Muscle of leg (tissue), 11 donors: ENCODE data around the gene KRT12. TPM values are rescaled to one million over a fixed set of nuclear protein-coding genes. Genes with fewer than 3 reads are reported as not detected.
"Not testable (repeated sequence)": the region's sequence is repeated elsewhere in the genome, so short reads cannot be mapped to it uniquely, and the experiment has no call there.

ENCODE experiments used
- DNase-seq: peaks from one replicate; pipeline ENCODE4 v3.0.0; 2013
- H3K27ac ChIP-seq: one replicate; pipeline ENCODE4 v1.5.1; 2013; ENCODE audit warnings: mild to moderate bottlenecking, low read length, control low read depth
- H3K27me3 ChIP-seq: one replicate; pipeline ENCODE4 v1.6.1; 2013; ENCODE audit warnings: low read length; ENCODE audit not compliant: control insufficient read depth, insufficient read depth
- H3K36me3 ChIP-seq: one replicate; pipeline ENCODE4 v1.6.1; 2013; ENCODE audit warnings: low read length; ENCODE audit not compliant: control insufficient read depth, insufficient read depth
- H3K4me1 ChIP-seq: one replicate; pipeline ENCODE4 v1.6.1; 2013; ENCODE audit warnings: low read length; ENCODE audit not compliant: control insufficient read depth, insufficient read depth
- H3K4me3 ChIP-seq: one replicate; pipeline ENCODE4 v1.5.1; 2013; ENCODE audit warnings: low read length, control low read depth
- H3K9me3 ChIP-seq: replicated peaks from 2 replicates; pipeline ENCODE4 v1.6.1; 2013; ENCODE audit warnings: low read depth, low read length; ENCODE audit not compliant: control insufficient read depth
- WGBS: methylation state at CpG from one replicate; pipeline ENCODE4 v1.1.5; 2013; ENCODE audit warnings: missing lambda C conversion rate; ENCODE audit not compliant: insufficient coverage; 5-methylcytosine and 5-hydroxymethylcytosine counted together
- polyA plus RNA-seq, 8 donors: library from polyadenylated mRNA; unstranded; fragments of 120-200 nt; gene quantifications; one replicate each; pipeline versions ENCODE4 v1.2.1 to v1.2.3, GENCODE V29; 2013; ENCODE audit warnings: inconsistent platforms in 1 of 8, low replicate concordance in 1 of 8; ENCODE audit not compliant: insufficient read length in 8 of 8, insufficient read depth in 1 of 8
- total RNA-seq: library from RNA; stranded (reverse); fragments of 120-200 nt; gene quantifications from one replicate; pipeline ENCODE4 v1.2.4, GENCODE V29; 2013

The KRT12 gene
- total and polyA plus RNA-seq, 9 donors, result 0.14 to 1.2 (median 0.22) TPM; not detected in 1

DNA sequence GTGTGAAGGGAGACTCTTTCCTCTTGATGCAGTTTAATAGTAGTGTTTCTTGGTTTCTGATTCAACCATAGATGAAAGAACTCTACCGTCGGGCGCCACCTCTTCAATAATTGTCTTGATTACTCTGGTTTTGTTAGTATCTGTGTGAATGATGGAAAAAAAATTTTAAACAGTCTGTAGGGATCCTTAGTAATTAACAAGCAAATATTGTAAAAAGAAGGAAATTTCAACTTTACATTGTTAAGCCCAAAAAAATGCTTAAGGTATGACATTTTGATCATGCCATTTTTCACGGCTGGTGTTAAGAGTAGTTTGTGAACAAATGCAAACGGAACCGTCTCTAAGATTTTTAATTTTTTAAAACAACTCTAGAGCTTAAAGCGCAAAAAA is 48.7 kb downstream of the KRT12 start:
- Histone ChIP-seq H3K36me3 (peaks cover 7% of the 10 kb centered on the region), H3K4me1 (peaks cover 2% of the 10 kb centered on the region), H3K27ac (peak overlapping the region; percentile 86), H3K27me3 (no peaks in the 10 kb centered on the region), H3K9me3 (no peaks in the 10 kb centered on the region), H3K4me3 (peak overlapping the region; percentile 71)
- WGBS, result 0% methylated on average over 1 of the region's 7 CpGs
- DNase-seq, result no peak

DNA sequence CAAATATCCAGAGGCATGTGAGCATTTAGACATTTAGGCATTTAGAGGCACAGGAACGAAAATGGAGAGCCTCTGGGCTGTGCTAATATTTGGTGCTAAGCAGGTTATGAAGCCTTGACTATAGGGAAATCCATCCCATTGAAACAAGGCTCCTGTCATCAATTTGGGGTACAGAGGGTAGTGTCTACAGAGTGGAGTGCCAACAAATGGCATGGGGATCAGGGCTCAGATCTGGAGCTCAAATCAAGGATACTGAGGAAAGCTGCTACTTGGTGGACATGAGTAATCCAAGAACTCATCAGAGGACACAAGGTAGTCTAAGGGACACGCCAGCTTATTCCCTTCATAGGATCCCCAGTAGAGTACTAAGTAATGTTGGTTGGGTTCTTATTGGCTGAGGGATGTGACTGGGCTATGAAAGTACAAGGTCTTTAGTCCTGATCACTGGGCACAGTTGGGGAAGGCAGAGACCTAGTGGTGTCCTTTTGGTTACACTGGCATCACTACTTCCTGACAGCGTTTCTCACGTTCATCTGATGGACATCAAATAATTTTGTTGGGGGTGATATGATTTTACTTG is 49.8 kb downstream of the KRT12 start:
- no peak overlapping the region for H3K27ac ChIP-seq
- peaks cover 7% of the 10 kb centered on the region for H3K36me3 ChIP-seq
- H3K9me3 ChIP-seq, result no peaks in the 10 kb centered on the region
- peaks cover 2% of the 10 kb centered on the region for H3K4me1 ChIP-seq
- no peak for DNase-seq
- H3K4me3 ChIP-seq, result no peak overlapping the region
- WGBS, result 82% methylated on average over 1 of the region's 4 CpGs
- peaks cover 2% of the 10 kb centered on the region for H3K27me3 ChIP-seq

DNA sequence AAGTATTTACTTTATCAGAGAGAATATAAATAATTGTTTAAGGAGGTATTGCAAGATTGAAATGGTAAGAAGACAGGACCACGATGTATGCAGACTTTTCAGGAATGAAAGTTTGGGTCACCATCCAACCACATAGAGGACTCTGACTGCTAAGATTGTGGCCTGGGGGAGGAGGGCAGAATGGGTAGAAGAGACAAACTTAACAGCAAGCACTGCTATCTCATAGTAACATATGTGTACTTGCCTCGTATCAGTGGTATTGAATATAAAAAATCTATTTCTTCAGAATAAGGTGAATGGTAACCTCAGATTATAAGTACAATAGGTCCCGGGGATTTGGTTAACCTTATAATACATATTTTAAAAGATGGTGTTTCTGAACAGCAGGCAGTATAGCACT is 50.5 kb downstream of the KRT12 start:
- Histone ChIP-seq H3K9me3 (no peaks in the 10 kb centered on the region), H3K27ac (no peak overlapping the region), H3K36me3 (peaks cover 7% of the 10 kb centered on the region), H3K4me3 (no peak overlapping the region), H3K4me1 (peaks cover 2% of the 10 kb centered on the region), H3K27me3 (peaks cover 2% of the 10 kb centered on the region)
- no CpG with 5 or more reads among the region's 3 CpGs for WGBS
- DNase-seq, result no peak

DNA sequence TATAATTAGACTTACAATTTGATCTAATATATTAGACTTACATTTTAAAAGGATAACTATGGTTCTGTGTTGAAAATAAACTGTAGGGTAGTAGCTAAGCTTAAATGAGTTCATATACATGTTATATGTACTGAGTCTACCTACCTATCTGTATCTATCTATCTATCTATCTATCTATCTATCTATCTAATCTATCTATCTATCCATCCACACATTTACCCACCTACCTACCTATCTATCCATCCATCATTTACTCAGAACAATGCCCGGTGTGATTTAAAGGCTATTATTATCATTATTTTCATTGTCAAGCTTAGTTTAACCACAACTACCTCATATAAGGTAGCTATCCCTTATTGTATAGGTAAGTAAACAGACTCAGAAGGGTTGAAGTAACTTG is 51.6 kb downstream of the KRT12 start:
- H3K4me1 ChIP-seq, result peaks cover 2% of the 10 kb centered on the region
- no peaks in the 10 kb centered on the region for H3K9me3 ChIP-seq
- DNase-seq, result no peak
- no peak overlapping the region for H3K4me3 ChIP-seq
- H3K27me3 ChIP-seq, result peaks cover 2% of the 10 kb centered on the region
- no peak overlapping the region for H3K27ac ChIP-seq
- peaks cover 7% of the 10 kb centered on the region for H3K36me3 ChIP-seq
- no CpG with 5 or more reads among the region's 1 CpG for WGBS

DNA sequence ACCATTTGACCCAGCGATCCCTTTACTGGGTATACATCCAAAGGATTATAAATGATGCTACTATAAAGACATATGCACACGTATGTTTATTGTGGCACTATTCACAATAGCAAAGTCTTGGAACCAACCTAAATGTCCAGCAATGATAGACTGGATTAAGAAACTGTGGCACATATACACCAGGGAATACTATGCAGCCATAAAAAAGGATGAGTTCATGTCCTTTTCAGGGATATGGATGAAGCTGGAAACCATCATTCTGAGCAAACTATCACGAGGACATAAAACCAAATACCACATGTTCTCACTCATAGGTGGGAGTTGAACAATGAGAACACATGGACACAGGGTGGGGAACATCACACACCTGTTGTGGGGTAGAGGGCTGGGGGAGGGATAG is 52.4 kb downstream of the KRT12 start:
- not testable (repeated sequence) for H3K36me3 ChIP-seq, DNase-seq, H3K9me3 ChIP-seq, H3K27ac ChIP-seq, H3K4me1 ChIP-seq, H3K27me3 ChIP-seq, H3K4me3 ChIP-seq
- no CpG with 5 or more reads among the region's 3 CpGs for WGBS

DNA sequence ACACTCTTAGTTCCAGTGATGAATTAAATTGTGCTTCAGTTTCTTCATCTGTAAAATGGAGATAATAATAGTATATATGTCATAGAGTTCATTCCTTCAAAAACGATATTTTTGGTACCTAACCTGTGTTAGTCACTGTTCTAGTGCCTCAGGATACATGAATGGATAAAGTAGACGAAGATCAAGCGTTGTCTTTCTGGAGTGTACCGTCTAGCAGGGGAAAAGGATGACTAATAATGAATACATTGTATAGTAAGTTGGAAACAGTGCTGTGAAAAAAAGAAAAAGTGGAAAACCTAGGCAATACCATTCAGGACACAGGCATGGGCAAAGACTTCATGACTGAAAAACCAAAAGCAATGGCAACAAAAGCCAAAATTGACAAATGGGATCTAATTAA is 53.2 kb downstream of the KRT12 start:
- WGBS, result 100% methylated on average over 1 of the region's 4 CpGs

DNA sequence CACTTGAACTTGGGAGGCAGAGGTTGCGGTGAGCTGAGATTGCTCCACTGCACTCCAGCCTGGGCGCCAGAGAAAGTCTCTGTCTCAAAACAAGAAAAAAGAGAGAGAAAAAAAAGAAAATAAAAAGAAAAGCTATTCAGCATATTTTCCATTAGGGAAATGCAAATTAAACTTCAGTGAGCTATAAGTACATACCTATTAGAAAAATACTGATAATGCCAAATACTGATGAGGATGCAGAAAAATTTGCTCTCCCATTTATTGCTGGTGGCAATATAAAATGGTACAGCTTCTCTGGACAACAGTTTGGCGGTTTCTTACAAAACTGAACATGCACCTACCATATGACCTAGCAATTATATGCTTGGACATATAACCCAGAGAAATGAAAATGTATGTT is 54.4 kb downstream of the KRT12 start:
- Histone ChIP-seq H3K4me3 (no peak overlapping the region), H3K27me3 (peaks cover 2% of the 10 kb centered on the region), H3K9me3 (no peaks in the 10 kb centered on the region), H3K36me3 (peaks cover 7% of the 10 kb centered on the region), H3K27ac (no peak overlapping the region), H3K4me1 (no peaks in the 10 kb centered on the region)
- no CpG with 5 or more reads among the region's 3 CpGs for WGBS
- DNase-seq, result no peak

More for the DNA sequence above, 53.2 kb downstream of the KRT12 start:
- H3K9me3 ChIP-seq, result no peaks in the 10 kb centered on the region
- H3K36me3 ChIP-seq, result peaks cover 7% of the 10 kb centered on the region
- no peak overlapping the region for H3K4me3 ChIP-seq
- H3K27ac ChIP-seq, result no peak overlapping the region
- DNase-seq, result no peak
- no peaks in the 10 kb centered on the region for H3K4me1 ChIP-seq
- peaks cover 2% of the 10 kb centered on the region for H3K27me3 ChIP-seq

Other genes with a start within 250 kb of the KRT12 start
- 93.2 TPM for gene SMARCE1, start 219.4 kb downstream of the KRT12 start, total RNA-seq
- 100 to 1,000 TPM; 116 to 154 (median 124) TPM for gene SMARCE1, start 219.4 kb downstream of the KRT12 start, polyA plus RNA-seq
- 1.3 TPM for gene KRT222, start 202.0 kb downstream of the KRT12 start, total RNA-seq
- under 1 TPM in 7 of 8 donors, not detected in 1; 0.04 to 0.59 (median 0.23) TPM for gene KRT222, start 202.0 kb downstream of the KRT12 start, polyA plus RNA-seq
- not detected for gene KRT24, start 163.5 kb downstream of the KRT12 start, total RNA-seq
- gene KRT24, start 163.5 kb downstream of the KRT12 start, polyA plus RNA-seq, result under 1 TPM in 2 of 8 donors, not detected in 6; 0.21 to 0.24 TPM
- gene KRT25, start 111.9 kb downstream of the KRT12 start, total RNA-seq, result 0.35 TPM
- gene KRT25, start 111.9 kb downstream of the KRT12 start, polyA plus RNA-seq, result under 1 TPM in 6 of 8 donors, not detected in 2; 0.13 to 0.64 (median 0.31) TPM
- not detected for gene KRT26, start 95.0 kb downstream of the KRT12 start, total RNA-seq
- under 1 TPM in 1 of 8 donors, not detected in 7; 0.12 TPM for gene KRT26, start 95.0 kb downstream of the KRT12 start, polyA plus RNA-seq
- 0.18 TPM for gene KRT27, start 84.7 kb downstream of the KRT12 start, total RNA-seq
- gene KRT27, start 84.7 kb downstream of the KRT12 start, polyA plus RNA-seq, result under 1 TPM in 1 of 8 donors, not detected in 7; 0.14 TPM
- not detected for gene KRT28, start 67.3 kb downstream of the KRT12 start, total RNA-seq
- gene KRT28, start 67.3 kb downstream of the KRT12 start, polyA plus RNA-seq, result not detected
- gene KRT10, start 44.6 kb downstream of the KRT12 start, total RNA-seq, result 11.6 TPM
- gene KRT10, start 44.6 kb downstream of the KRT12 start, polyA plus RNA-seq, result 100 to 1,000 TPM in 1 of 8 donors, 10 to 100 TPM in 7; 33.5 to 261 (median 47.3) TPM
- gene KRT20, start 18.0 kb upstream of the KRT12 start, total RNA-seq, result not detected
- gene KRT20, start 18.0 kb upstream of the KRT12 start, polyA plus RNA-seq, result under 1 TPM in 4 of 8 donors, not detected in 4; 0.13 to 0.59 (median 0.35) TPM
- gene KRT23, start 70.4 kb upstream of the KRT12 start, total RNA-seq, result 0.27 TPM
- gene KRT23, start 70.4 kb upstream of the KRT12 start, polyA plus RNA-seq, result 1 to 10 TPM in 1 of 8 donors, under 1 TPM in 6, not detected in 1; 0.08 to 6.5 (median 0.22) TPM
- 3.8 TPM for gene KRT39, start 99.7 kb upstream of the KRT12 start, total RNA-seq
- gene KRT39, start 99.7 kb upstream of the KRT12 start, polyA plus RNA-seq, result 1 to 10 TPM; 2.1 to 8.1 (median 6.3) TPM
- 11.0 TPM for gene KRT40, start 117.1 kb upstream of the KRT12 start, total RNA-seq
- 10 to 100 TPM in 4 of 8 donors, 1 to 10 TPM in 4; 3.7 to 16.2 (median 10.1) TPM for gene KRT40, start 117.1 kb upstream of the KRT12 start, polyA plus RNA-seq
- not detected for gene KRTAP3-3, start 126.9 kb upstream of the KRT12 start, total RNA-seq
- under 1 TPM in 1 of 8 donors, not detected in 7; 0.40 TPM for gene KRTAP3-3, start 126.9 kb upstream of the KRT12 start, polyA plus RNA-seq
- gene KRTAP3-2, start 132.7 kb upstream of the KRT12 start, total RNA-seq, result 0.18 TPM
- gene KRTAP3-2, start 132.7 kb upstream of the KRT12 start, polyA plus RNA-seq, result 1 to 10 TPM in 1 of 8 donors, under 1 TPM in 7; 0.25 to 1.6 (median 0.61) TPM
- gene KRTAP3-1, start 141.9 kb upstream of the KRT12 start, total RNA-seq, result not detected
- not detected for gene KRTAP3-1, start 141.9 kb upstream of the KRT12 start, polyA plus RNA-seq
- gene KRTAP1-5, start 160.0 kb upstream of the KRT12 start, total RNA-seq, result not detected
- gene KRTAP1-5, start 160.0 kb upstream of the KRT12 start, polyA plus RNA-seq, result not detected
- gene KRTAP1-4, start 163.0 kb upstream of the KRT12 start, total RNA-seq, result not detected
- not detected for gene KRTAP1-4, start 163.0 kb upstream of the KRT12 start, polyA plus RNA-seq
- not detected for gene KRTAP1-3, start 167.7 kb upstream of the KRT12 start, total RNA-seq
- under 1 TPM in 2 of 8 donors, not detected in 6; 0.12 to 0.32 TPM for gene KRTAP1-3, start 167.7 kb upstream of the KRT12 start, polyA plus RNA-seq
- not detected for gene KRTAP1-1, start 174.2 kb upstream of the KRT12 start, total RNA-seq
- gene KRTAP1-1, start 174.2 kb upstream of the KRT12 start, polyA plus RNA-seq, result not detected
- not detected for gene KRTAP2-1, start 180.1 kb upstream of the KRT12 start, total RNA-seq
- gene KRTAP2-1, start 180.1 kb upstream of the KRT12 start, polyA plus RNA-seq, result not detected
- gene KRTAP2-2, start 188.0 kb upstream of the KRT12 start, total RNA-seq, result not detected
- gene KRTAP2-2, start 188.0 kb upstream of the KRT12 start, polyA plus RNA-seq, result not detected
- not detected for gene KRTAP2-3, start 192.9 kb upstream of the KRT12 start, total RNA-seq
- not detected for gene KRTAP2-3, start 192.9 kb upstream of the KRT12 start, polyA plus RNA-seq
- not detected for gene KRTAP2-4, start 198.7 kb upstream of the KRT12 start, total RNA-seq
- not detected for gene KRTAP2-4, start 198.7 kb upstream of the KRT12 start, polyA plus RNA-seq
- not detected for gene KRTAP4-7, start 216.9 kb upstream of the KRT12 start, total RNA-seq
- gene KRTAP4-7, start 216.9 kb upstream of the KRT12 start, polyA plus RNA-seq, result not detected
- not detected for gene KRTAP4-8, start 230.9 kb upstream of the KRT12 start, total RNA-seq
- not detected for gene KRTAP4-8, start 230.9 kb upstream of the KRT12 start, polyA plus RNA-seq
- gene KRTAP4-16, start 235.0 kb upstream of the KRT12 start, total RNA-seq, result not detected
- gene KRTAP4-16, start 235.0 kb upstream of the KRT12 start, polyA plus RNA-seq, result not detected
- not detected for gene KRTAP4-9, start 238.2 kb upstream of the KRT12 start, total RNA-seq
- gene KRTAP4-9, start 238.2 kb upstream of the KRT12 start, polyA plus RNA-seq, result under 1 TPM in 1 of 8 donors, not detected in 7; 0.31 TPM